ENCODE data around the gene IL27RA.

DNA sequence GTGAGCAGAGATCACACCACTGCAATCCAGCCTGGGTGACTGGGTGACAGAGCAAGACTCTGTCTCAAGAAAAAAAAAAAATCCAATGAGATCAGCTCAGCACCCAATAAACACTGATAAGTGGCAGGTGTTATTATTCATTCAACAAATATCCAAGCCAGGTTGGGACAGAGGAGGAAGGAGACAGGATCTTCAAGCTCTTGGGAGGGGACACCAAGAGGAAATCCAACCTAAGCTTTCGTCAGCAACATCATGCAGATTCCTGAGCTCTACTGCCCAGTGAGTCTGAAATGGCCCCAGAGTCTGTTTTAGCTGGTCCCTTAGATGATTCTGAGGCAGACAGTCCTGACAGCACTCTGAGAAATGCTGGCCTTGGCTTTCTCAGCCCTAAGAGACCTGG is 33.1 kb upstream of the IL27RA start:
- no peak for TF ChIP-seq POLR2AphosphoS5 (IDR thresholded peaks at IDR 0.05; ENCODE audit: low read depth, low read length)
- TF ChIP-seq, protein P1, sequence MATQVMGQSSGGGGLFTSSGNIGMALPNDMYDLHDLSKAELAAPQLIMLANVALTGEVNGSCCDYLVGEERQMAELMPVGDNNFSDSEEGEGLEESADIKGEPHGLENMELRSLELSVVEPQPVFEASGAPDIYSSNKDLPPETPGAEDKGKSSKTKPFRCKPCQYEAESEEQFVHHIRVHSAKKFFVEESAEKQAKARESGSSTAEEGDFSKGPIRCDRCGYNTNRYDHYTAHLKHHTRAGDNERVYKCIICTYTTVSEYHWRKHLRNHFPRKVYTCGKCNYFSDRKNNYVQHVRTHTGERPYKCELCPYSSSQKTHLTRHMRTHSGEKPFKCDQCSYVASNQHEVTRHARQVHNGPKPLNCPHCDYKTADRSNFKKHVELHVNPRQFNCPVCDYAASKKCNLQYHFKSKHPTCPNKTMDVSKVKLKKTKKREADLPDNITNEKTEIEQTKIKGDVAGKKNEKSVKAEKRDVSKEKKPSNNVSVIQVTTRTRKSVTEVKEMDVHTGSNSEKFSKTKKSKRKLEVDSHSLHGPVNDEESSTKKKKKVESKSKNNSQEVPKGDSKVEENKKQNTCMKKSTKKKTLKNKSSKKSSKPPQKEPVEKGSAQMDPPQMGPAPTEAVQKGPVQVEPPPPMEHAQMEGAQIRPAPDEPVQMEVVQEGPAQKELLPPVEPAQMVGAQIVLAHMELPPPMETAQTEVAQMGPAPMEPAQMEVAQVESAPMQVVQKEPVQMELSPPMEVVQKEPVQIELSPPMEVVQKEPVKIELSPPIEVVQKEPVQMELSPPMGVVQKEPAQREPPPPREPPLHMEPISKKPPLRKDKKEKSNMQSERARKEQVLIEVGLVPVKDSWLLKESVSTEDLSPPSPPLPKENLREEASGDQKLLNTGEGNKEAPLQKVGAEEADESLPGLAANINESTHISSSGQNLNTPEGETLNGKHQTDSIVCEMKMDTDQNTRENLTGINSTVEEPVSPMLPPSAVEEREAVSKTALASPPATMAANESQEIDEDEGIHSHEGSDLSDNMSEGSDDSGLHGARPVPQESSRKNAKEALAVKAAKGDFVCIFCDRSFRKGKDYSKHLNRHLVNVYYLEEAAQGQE (IDR thresholded peaks at IDR 0.05; ENCODE audit: insufficient read depth in 1 of 2, low read depth in 2 of 2, low read length in 2 of 2), result no peak
- TF ChIP-seq TAF1 (IDR thresholded peaks at IDR 0.05; ENCODE audit: borderline replicate concordance, insufficient read depth, low read length), result no peak
- TF ChIP-seq SIN3A (IDR thresholded peaks at IDR 0.05; ENCODE audit: borderline replicate concordance, insufficient read depth, low read length), result no peak

Measured in PFSK-1 (cell line).